HepG2 (cell line): ENCODE measurements around the gene GDAP1L1. TPM values are rescaled to one million over a fixed set of nuclear protein-coding genes. Genes with fewer than 3 reads are reported as not detected.

Experiments used
- ATAC-seq: fragments of 200-7000 bp; cut with Tn5 transposase; 3 replicates; pipeline ENCODE4 v1.9.1; 2020; ENCODE audit warnings: mild to moderate bottlenecking, moderate library complexity
- BruUV-seq: library from RNA; stranded (reverse); fragments of 400-500 nt; replicated peaks from 2 replicates; lab custom pipeline; 2021; lab: Mats Ljungman, UMichigan
- CTCF ChIA-PET: fragments of 300-600 bp; formaldehyde crosslinking; extraction: SDS; loops from one replicate; lab custom pipeline; 2021; ENCODE audit warnings: low total read pairs, inconsistent platforms, low intra/inter-chr PET ratio; lab: Yijun Ruan, JAX
- POLR2A ChIA-PET: fragments of 350-600 bp; sonication (Branson Sonifier 250); formaldehyde crosslinking; loops from one replicate; lab custom pipeline; 2020; ENCODE audit warnings: antibody characterized with exemption, inconsistent platforms; lab: Yijun Ruan, JAX
- DNase-seq: peaks from one replicate; pipeline ENCODE4 v3.0.0-alpha.2; 2015; ENCODE audit warnings: low spot score
- FAIRE-seq: peaks from 3 replicates; lab custom pipeline; 2011; peaks lifted over from hg19 to GRCh38; lab: Jason Lieb, UNC
- H2AFZ ChIP-seq: one replicate; pipeline ENCODE4 v1.6.1; 2011; ENCODE audit warnings: low read length, inconsistent platforms
- H3K27ac ChIP-seq: fragments of 300-600 bp; 3 replicates; pipeline ENCODE4 v1.8.0; 2011; ENCODE audit warnings: mixed run types, mild to moderate bottlenecking, mixed read lengths, low read length, inconsistent platforms; ENCODE audit not compliant: insufficient read depth; ENCODE audit errors: extremely low read length
- H3K27me3 ChIP-seq, 2 experiments: fragments of 200-600 bp in 1 of 2; 2 replicates in 1 of 2; 3 replicates in 1 of 2; pipeline versions ENCODE4 v1.6.0 to v1.8.0; 2011; ENCODE audit warnings: low read length in 2 of 2, mild to moderate bottlenecking in 2 of 2, moderate library complexity in 2 of 2, inconsistent platforms in 1 of 2; ENCODE audit not compliant: insufficient read depth in 2 of 2, control insufficient read depth in 1 of 2
- H3K36me3 ChIP-seq, 2 experiments: fragments of 200-600 bp in 1 of 2; replicated peaks in 1 of 2; 2 replicates in 1 of 2; 3 replicates in 1 of 2; pipeline versions ENCODE4 v1.5.1 to v1.8.0; 2011; ENCODE audit warnings: low read length in 2 of 2, inconsistent platforms in 1 of 2; ENCODE audit not compliant: insufficient read depth in 2 of 2, control insufficient read depth in 1 of 2
- H3K4me1 ChIP-seq: 2 replicates; pipeline ENCODE4 v1.5.1; 2012; ENCODE audit warnings: low read length, inconsistent platforms; ENCODE audit not compliant: insufficient read depth
- H3K4me2 ChIP-seq: 2 replicates; pipeline ENCODE4 v1.6.0; 2011; ENCODE audit warnings: low read depth, low read length, inconsistent platforms
- H3K4me3 ChIP-seq, 3 experiments: fragments of 200-600 bp in 1 of 3; sonication (generic), shearing (Covaris generic) in 1 of 3; replicated peaks in 1 of 3; 2 replicates each; pipeline ENCODE4 v1.5.1; 2011 to 2016; ENCODE audit warnings: low read length in 3 of 3, inconsistent platforms in 2 of 3, low read depth in 2 of 3, mild to moderate bottlenecking in 2 of 3, control low read depth in 1 of 3, mixed read lengths in 1 of 3; ENCODE audit not compliant: insufficient read depth in 1 of 3
- H3K79me2 ChIP-seq: one replicate; pipeline ENCODE4 v1.6.1; 2011; ENCODE audit warnings: low read length, inconsistent platforms; ENCODE audit not compliant: insufficient read depth
- H3K9ac ChIP-seq: 2 replicates; pipeline ENCODE4 v1.6.0; 2011; ENCODE audit warnings: mild to moderate bottlenecking, low read depth, low read length, inconsistent platforms; ENCODE audit not compliant: insufficient read depth
- H3K9me3 ChIP-seq: 2 replicates; pipeline ENCODE4 v1.5.1; 2012; ENCODE audit warnings: mild to moderate bottlenecking, low read length
- H4K20me1 ChIP-seq: 2 replicates; pipeline ENCODE4 v1.6.0; 2011; ENCODE audit warnings: inconsistent platforms, mild to moderate bottlenecking, low read length, moderate library complexity; ENCODE audit not compliant: insufficient read depth
- FOXA1 ChIP-seq, 2 experiments: fragments of 450-650 bp in 1 of 2; sonication (generic) in 1 of 2; formaldehyde crosslinking in 1 of 2; IDR thresholded peaks; 2 replicates each; pipeline versions ENCODE4 v1.4.0 to v1.6.1; 2016 to 2020; ENCODE audit warnings: missing genetic modification reagents in 1 of 2
- GTF2F1 ChIP-seq: fragments of 150-350 bp; IDR thresholded peaks from 2 replicates; pipeline ENCODE4 v1.6.1; 2014; ENCODE audit warnings: low read length
- GTF3A ChIP-seq: sonication (generic); formaldehyde crosslinking; conservative IDR thresholded peaks from 2 replicates; pipeline ENCODE4 v1.4.0; 2020; ENCODE audit warnings: mild to moderate bottlenecking, missing genetic modification reagents
- HNRNPH1 ChIP-seq: fragments of 200-400 bp; formaldehyde crosslinking; optimal IDR thresholded peaks from 2 replicates; pipeline ENCODE3; 2017; ENCODE audit warnings: mild to moderate bottlenecking, low read depth, low read length
- YEATS2 ChIP-seq: sonication (generic); formaldehyde crosslinking; IDR thresholded peaks from 2 replicates; pipeline ENCODE4 v1.4.0; 2020; ENCODE audit warnings: missing genetic modification reagents, borderline replicate concordance
- ZC3H13 ChIP-seq: sonication (generic); formaldehyde crosslinking; IDR thresholded peaks from 2 replicates; pipeline ENCODE4 v1.8.1; 2023; ENCODE audit warnings: mild to moderate bottlenecking, missing genetic modification reagents, moderate library complexity
- ZMYM4 ChIP-seq: sonication (generic); formaldehyde crosslinking; IDR thresholded peaks from 2 replicates; pipeline ENCODE4 v1.8.1; 2023; ENCODE audit warnings: mild to moderate bottlenecking, missing genetic modification reagents
- ZNF230 ChIP-seq: sonication (generic); formaldehyde crosslinking; IDR thresholded peaks from 2 replicates; pipeline ENCODE4 v1.4.0; 2020; ENCODE audit warnings: mild to moderate bottlenecking, missing genetic modification reagents
- ZNF775 ChIP-seq: sonication (generic); formaldehyde crosslinking; IDR thresholded peaks from 2 replicates; pipeline ENCODE4 v1.4.0; 2020; ENCODE audit warnings: missing genetic modification reagents, mild to moderate bottlenecking, moderate library complexity, borderline replicate concordance
- WGBS: methylation state at CpG from one replicate; pipeline ENCODE4 v1.1.6; 2017; ENCODE audit warnings: low lambda C conversion rate; 5-methylcytosine and 5-hydroxymethylcytosine counted together
- in situ Hi-C: cut with HindIII; loops from 2 replicates; pipeline ENCODE4 v1.10.0; 2017; ENCODE audit warnings: low pct_unique_long_range_greater_than_20kb; ENCODE audit not compliant: extremely low pct_ligation_motif_present
- intact Hi-C: fragments of 100-400 bp; cut with micrococcal nuclease; formaldehyde crosslinking; loops from one replicate; pipeline ENCODE4 v1.10.0; 2022; ENCODE audit not compliant: unreplicated experiment
- polyA plus RNA-seq, 8 experiments: library from polyadenylated mRNA; depleted of rRNA in 3 of 8; stranded (reverse) in 7 of 8; unstranded in 1 of 8; fragments of >200 nt; fragmentation: Illumina TruSeq in 4 of 8; extraction: Trizol in 4 of 8; gene quantifications; 2 replicates each; pipeline versions ENCODE4 v1.2.1 to v1.2.3, GENCODE V29; 2011 to 2016; ENCODE audit warnings: low read depth in 4 of 8, missing spikeins in 1 of 8, mixed read lengths in 1 of 8; ENCODE audit not compliant: insufficient read depth in 1 of 8
- total RNA-seq, 5 experiments: library from RNA; depleted of rRNA; stranded (reverse); fragments of >200 nt; fragmentation: Illumina TruSeq; extraction: Trizol; gene quantifications; 2 replicates each; pipeline ENCODE4 v1.2.3, GENCODE V29; 2016; ENCODE audit warnings: low read depth in 1 of 5
- TF ChIP-seq, protein P1 (sequence below): sonication (generic); formaldehyde crosslinking; IDR thresholded peaks from 2 replicates; pipeline ENCODE4 v1.5.0; 2020; ENCODE audit warnings: mild to moderate bottlenecking, missing genetic modification reagents, borderline replicate concordance
- TF ChIP-seq, protein P2 (sequence below): sonication (generic); formaldehyde crosslinking; conservative IDR thresholded peaks from 2 replicates; pipeline ENCODE4 v1.8.1; 2023; ENCODE audit warnings: missing genetic modification reagents
- TF ChIP-seq, protein P3 (sequence below): sonication (generic); formaldehyde crosslinking; IDR thresholded peaks from 2 replicates; pipeline ENCODE4 v1.5.0; 2020; ENCODE audit warnings: mild to moderate bottlenecking, missing genetic modification reagents, moderate library complexity

Gene GDAP1L1
- total and polyA plus RNA-seq, 2 of the 13 experiments (the other 11 are each of a cell fraction or from before 2014, with no cell fraction given) = 0.04 TPM; not detected in 1

DNA sequence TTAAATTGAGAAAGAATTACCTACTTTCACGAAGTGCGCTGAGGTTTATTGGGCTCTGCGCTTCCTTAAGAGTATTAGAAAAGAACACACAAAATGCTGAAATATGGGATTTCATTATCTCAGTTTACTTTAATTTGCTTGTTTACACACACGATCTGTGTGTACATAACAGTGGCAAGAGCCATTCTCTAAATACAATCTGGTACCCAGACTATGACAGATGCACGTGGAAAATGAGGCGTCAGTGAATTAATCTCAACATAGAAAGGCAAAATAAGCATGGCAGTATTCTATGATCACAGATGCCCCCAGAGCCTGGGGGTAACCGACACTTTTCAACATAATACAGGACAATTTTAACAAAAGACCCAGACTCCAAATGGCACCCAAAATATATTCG, 55.6 kb downstream of the GDAP1L1 start:
- H3K9ac ChIP-seq = peak overlapping the region; percentile 69
- 77% methylated on average over 8 of the region's 8 CpGs for WGBS
- ChIA-PET CTCF (no interaction called here), POLR2A (interaction anchor here (0.8 to 2.0 kb wide), 24 partner anchors 8 to 147 kb away, joined by 3 to 30 read pairs (median 5); partner anchors contain the start of genes FITM2 and HNF4A)
- no peak for FAIRE-seq
- H3K36me3 ChIP-seq = peaks cover 0 to 7% of the 10 kb centered on the region in 2 experiments; a peak in 2 of 5 replicates
- in situ Hi-C loops = no loop called here
- H2AFZ ChIP-seq = peak overlapping the region; percentile 49
- peak overlapping the region in 2 of 3 experiments; percentile 20 to 45; a peak in 3 of 6 replicates for H3K4me3 ChIP-seq
- H3K27me3 ChIP-seq = no peaks in the 10 kb centered on the region
- peak overlapping the region; percentile 78 for H3K4me2 ChIP-seq
- no peaks in the 10 kb centered on the region for H4K20me1 ChIP-seq
- intact Hi-C loops = loop anchor here (2.0 kb wide), 1 partner anchor 54 kb away; no protein-coding TSS in a partner anchor
- BruUV-seq = no TSS peak
- no peak for DNase-seq
- H3K79me2 ChIP-seq = no peaks in the 10 kb centered on the region
- no peak for ATAC-seq
- peak overlapping the region; percentile 82 for H3K27ac ChIP-seq
- peaks cover 27% of the 10 kb centered on the region for H3K4me1 ChIP-seq
- H3K9me3 ChIP-seq = no peaks in the 10 kb centered on the region
- TF ChIP-seq ZC3H13 (CRISPR knock-in tag) = 0 out of 2 replicates have a peak, but pooled peaks have one; percentile 43
- TF ChIP-seq, protein P1, sequence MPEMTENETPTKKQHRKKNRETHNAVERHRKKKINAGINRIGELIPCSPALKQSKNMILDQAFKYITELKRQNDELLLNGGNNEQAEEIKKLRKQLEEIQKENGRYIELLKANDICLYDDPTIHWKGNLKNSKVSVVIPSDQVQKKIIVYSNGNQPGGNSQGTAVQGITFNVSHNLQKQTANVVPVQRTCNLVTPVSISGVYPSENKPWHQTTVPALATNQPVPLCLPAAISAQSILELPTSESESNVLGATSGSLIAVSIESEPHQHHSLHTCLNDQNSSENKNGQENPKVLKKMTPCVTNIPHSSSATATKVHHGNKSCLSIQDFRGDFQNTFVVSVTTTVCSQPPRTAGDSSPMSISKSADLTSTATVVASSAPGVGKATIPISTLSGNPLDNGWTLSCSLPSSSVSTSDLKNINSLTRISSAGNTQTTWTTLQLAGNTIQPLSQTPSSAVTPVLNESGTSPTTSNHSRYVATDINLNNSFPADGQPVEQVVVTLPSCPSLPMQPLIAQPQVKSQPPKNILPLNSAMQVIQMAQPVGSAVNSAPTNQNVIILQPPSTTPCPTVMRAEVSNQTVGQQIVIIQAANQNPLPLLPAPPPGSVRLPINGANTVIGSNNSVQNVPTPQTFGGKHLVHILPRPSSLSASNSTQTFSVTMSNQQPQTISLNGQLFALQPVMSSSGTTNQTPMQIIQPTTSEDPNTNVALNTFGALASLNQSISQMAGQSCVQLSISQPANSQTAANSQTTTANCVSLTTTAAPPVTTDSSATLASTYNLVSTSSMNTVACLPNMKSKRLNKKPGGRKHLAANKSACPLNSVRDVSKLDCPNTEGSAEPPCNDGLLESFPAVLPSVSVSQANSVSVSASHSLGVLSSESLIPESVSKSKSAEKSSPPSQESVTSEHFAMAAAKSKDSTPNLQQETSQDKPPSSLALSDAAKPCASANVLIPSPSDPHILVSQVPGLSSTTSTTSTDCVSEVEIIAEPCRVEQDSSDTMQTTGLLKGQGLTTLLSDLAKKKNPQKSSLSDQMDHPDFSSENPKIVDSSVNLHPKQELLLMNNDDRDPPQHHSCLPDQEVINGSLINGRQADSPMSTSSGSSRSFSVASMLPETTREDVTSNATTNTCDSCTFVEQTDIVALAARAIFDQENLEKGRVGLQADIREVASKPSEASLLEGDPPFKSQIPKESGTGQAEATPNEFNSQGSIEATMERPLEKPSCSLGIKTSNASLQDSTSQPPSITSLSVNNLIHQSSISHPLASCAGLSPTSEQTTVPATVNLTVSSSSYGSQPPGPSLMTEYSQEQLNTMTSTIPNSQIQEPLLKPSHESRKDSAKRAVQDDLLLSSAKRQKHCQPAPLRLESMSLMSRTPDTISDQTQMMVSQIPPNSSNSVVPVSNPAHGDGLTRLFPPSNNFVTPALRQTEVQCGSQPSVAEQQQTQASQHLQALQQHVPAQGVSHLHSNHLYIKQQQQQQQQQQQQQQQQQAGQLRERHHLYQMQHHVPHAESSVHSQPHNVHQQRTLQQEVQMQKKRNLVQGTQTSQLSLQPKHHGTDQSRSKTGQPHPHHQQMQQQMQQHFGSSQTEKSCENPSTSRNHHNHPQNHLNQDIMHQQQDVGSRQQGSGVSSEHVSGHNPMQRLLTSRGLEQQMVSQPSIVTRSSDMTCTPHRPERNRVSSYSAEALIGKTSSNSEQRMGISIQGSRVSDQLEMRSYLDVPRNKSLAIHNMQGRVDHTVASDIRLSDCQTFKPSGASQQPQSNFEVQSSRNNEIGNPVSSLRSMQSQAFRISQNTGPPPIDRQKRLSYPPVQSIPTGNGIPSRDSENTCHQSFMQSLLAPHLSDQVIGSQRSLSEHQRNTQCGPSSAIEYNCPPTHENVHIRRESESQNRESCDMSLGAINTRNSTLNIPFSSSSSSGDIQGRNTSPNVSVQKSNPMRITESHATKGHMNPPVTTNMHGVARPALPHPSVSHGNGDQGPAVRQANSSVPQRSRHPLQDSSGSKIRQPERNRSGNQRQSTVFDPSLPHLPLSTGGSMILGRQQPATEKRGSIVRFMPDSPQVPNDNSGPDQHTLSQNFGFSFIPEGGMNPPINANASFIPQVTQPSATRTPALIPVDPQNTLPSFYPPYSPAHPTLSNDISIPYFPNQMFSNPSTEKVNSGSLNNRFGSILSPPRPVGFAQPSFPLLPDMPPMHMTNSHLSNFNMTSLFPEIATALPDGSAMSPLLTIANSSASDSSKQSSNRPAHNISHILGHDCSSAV = no peak
- TF ChIP-seq GTF3A (CRISPR knock-in tag) = 0 out of 2 replicates have a peak, but pooled peaks have one; percentile 6
- 0 out of 2 replicates have a peak, but pooled peaks have one; percentile 5 for TF ChIP-seq ZNF230 (CRISPR knock-in tag)
- no peak for TF ChIP-seq YEATS2
- TF ChIP-seq, protein P2, sequence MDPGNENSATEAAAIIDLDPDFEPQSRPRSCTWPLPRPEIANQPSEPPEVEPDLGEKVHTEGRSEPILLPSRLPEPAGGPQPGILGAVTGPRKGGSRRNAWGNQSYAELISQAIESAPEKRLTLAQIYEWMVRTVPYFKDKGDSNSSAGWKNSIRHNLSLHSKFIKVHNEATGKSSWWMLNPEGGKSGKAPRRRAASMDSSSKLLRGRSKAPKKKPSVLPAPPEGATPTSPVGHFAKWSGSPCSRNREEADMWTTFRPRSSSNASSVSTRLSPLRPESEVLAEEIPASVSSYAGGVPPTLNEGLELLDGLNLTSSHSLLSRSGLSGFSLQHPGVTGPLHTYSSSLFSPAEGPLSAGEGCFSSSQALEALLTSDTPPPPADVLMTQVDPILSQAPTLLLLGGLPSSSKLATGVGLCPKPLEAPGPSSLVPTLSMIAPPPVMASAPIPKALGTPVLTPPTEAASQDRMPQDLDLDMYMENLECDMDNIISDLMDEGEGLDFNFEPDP (CRISPR knock-in tag) = 0 out of 2 replicates have a peak, but pooled peaks have one; percentile 6
- TF ChIP-seq FOXA1 (IDR thresholded peaks at IDR 0.05) = no peak
- TF ChIP-seq FOXA1 (CRISPR knock-in tag; IDR thresholded peaks at IDR 0.05) = peak; percentile 55; the same call in 1 of the 2 replicates
- 0 out of 2 replicates have a peak, but pooled peaks have one; percentile 8 for TF ChIP-seq ZNF775
- TF ChIP-seq GTF2F1 = 0 out of 2 replicates have a peak, but pooled peaks have one; percentile 17
- no peak for TF ChIP-seq HNRNPH1
- TF ChIP-seq, protein P3, sequence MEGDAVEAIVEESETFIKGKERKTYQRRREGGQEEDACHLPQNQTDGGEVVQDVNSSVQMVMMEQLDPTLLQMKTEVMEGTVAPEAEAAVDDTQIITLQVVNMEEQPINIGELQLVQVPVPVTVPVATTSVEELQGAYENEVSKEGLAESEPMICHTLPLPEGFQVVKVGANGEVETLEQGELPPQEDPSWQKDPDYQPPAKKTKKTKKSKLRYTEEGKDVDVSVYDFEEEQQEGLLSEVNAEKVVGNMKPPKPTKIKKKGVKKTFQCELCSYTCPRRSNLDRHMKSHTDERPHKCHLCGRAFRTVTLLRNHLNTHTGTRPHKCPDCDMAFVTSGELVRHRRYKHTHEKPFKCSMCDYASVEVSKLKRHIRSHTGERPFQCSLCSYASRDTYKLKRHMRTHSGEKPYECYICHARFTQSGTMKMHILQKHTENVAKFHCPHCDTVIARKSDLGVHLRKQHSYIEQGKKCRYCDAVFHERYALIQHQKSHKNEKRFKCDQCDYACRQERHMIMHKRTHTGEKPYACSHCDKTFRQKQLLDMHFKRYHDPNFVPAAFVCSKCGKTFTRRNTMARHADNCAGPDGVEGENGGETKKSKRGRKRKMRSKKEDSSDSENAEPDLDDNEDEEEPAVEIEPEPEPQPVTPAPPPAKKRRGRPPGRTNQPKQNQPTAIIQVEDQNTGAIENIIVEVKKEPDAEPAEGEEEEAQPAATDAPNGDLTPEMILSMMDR (CRISPR knock-in tag) = no peak
- TF ChIP-seq ZMYM4 = no peak
